Calu3 (cell line): ENCODE data around the gene MORN4. TPM values are rescaled to one million over a fixed set of nuclear protein-coding genes. Genes with fewer than 3 reads are reported as not detected.

ENCODE experiments used
- BruUV-seq: library from RNA; stranded (reverse); fragments of 400-500 nt; replicated peaks from 2 replicates; lab custom pipeline; 2021; lab: Mats Ljungman, UMichigan
- CTCF ChIA-PET: fragments of 300-600 bp; sonication (Branson Sonifier 250); formaldehyde crosslinking; loops from one replicate; lab custom pipeline; 2022; ENCODE audit warnings: antibody characterized with exemption; lab: Charles Lee
- DNase-seq: peaks from one replicate; pipeline ENCODE4 v3.0.0; 2022
- H3K27ac Mint-ChIP-seq: one replicate; pipeline ENCODE4 v1.8.0; 2022; ENCODE audit warnings: mixed read lengths; ENCODE audit not compliant: unreplicated experiment
- H3K27me3 Mint-ChIP-seq: one replicate; pipeline ENCODE4 v1.8.0; 2022; ENCODE audit warnings: mixed read lengths; ENCODE audit not compliant: unreplicated experiment
- H3K36me3 Mint-ChIP-seq: one replicate; pipeline ENCODE4 v1.8.0; 2022; ENCODE audit warnings: mild to moderate bottlenecking, moderate library complexity, mixed read lengths; ENCODE audit not compliant: insufficient read depth, unreplicated experiment
- H3K4me1 Mint-ChIP-seq: one replicate; pipeline ENCODE4 v1.8.0; 2022; ENCODE audit warnings: mild to moderate bottlenecking, low read depth, mixed read lengths; ENCODE audit not compliant: unreplicated experiment
- H3K4me3 Mint-ChIP-seq: one replicate; pipeline ENCODE4 v1.8.0; 2022; ENCODE audit warnings: mild to moderate bottlenecking, low read depth, moderate library complexity, mixed read lengths; ENCODE audit not compliant: unreplicated experiment
- H3K9me3 Mint-ChIP-seq: one replicate; pipeline ENCODE4 v1.8.0; 2022; ENCODE audit warnings: low read depth, mixed read lengths; ENCODE audit not compliant: unreplicated experiment
- CTCF ChIP-seq: fragments of 200-600 bp; IDR thresholded peaks from one replicate; pipeline ENCODE4 v1.8.0; 2022; ENCODE audit warnings: antibody characterized with exemption; ENCODE audit not compliant: unreplicated experiment
- intact Hi-C: fragments of 100-400 bp; cut with micrococcal nuclease; formaldehyde crosslinking; loops from one replicate; pipeline ENCODE4 v1.10.0; 2022; ENCODE audit not compliant: unreplicated experiment
- total RNA-seq: library from RNA; stranded (reverse); gene quantifications from 2 replicates; pipeline ENCODE4 v1.2.3, GENCODE V29; 2022

The MORN4 gene
- total RNA-seq, 1 experiment from 2014 or later: 6.2 TPM

- BruUV-seq: TSS peak; percentile 47
- no peak for DNase-seq
- intact Hi-C loops: no loop called here
- CTCF ChIA-PET: interaction anchor here (1.7 to 3.1 kb wide), 2 partner anchors 11 to 13 kb away, joined by 4 to 21 read pairs; partner anchors contain the start of gene ANKRD2
- peak overlapping the region; percentile 88 for H3K27ac Mint-ChIP-seq
- H3K36me3 Mint-ChIP-seq: peaks cover 8% of the 10 kb centered on the region
- no peaks in the 10 kb centered on the region for H3K27me3 Mint-ChIP-seq
- H3K4me1 Mint-ChIP-seq: peaks cover 42% of the 10 kb centered on the region
- no peak for TF ChIP-seq CTCF
- H3K9me3 Mint-ChIP-seq: no peaks in the 10 kb centered on the region
- H3K4me3 Mint-ChIP-seq: peak overlapping the region; percentile 71
These were observed 48.4 kb downstream of the MORN4 start for GRCh38 chr10:97584798-97585438.

DNA sequence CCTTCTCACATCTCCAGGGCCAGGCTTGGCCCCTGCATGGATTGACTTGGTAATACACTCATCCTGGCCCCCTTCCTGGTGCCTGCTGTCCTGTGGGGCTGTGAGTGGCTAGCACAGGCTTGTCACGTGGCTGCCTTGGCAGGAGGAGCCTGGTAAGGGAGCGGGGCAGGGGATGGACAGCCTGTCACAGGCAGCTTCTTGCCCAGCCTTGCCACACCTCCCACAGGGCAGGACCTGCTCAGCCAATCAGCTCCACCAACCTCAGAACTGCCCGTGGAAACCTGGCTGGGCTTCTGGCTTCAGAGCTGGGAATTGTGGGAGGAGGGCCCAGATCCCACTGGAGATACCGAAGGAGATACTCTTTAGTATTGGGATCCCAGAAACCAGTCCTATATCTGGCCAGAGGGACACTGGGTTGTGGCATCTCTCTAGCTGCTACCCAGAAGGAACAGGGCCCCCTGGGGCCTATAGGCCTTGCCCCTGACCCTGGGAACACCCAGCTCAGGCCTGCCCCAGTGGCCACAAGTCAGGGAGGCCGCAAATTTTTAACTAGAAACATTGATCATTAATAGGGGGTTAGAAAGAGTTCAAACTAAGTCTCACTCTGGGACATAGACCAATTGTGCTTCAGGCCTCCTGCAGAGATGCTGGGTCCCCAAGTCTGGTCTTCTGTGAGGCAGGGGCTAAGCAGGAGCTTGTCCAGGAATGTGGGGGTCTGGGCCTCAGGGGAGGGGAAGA lies 49.1 kb downstream of the MORN4 start, which contains the start of gene HOGA1:
Gene HOGA1, plus strand, starts transcription at position 330 of the 738 bp plus-strand sequence. Its CDS starts 315 bp downstream, at position 645.
- Mint-ChIP-seq H3K4me3 (peak within 1 kb of the TSS; percentile 71), H3K27ac (peak within 1 kb of the TSS; percentile 88), H3K36me3 (peaks cover 8% of the 10 kb centered on the region), H3K4me1 (peaks cover 44% of the 10 kb centered on the region), H3K27me3 (no peaks in the 10 kb centered on the region), H3K9me3 (no peaks in the 10 kb centered on the region)
- DNase-seq: peak; percentile 88
- no peak for TF ChIP-seq CTCF
- intact Hi-C loops: no loop called here
- no TSS peak for BruUV-seq
- CTCF ChIA-PET: interaction anchor here (0.6 to 3.1 kb wide), 7 partner anchors 9 to 1012 kb away, joined by 3 to 21 read pairs (median 4); partner anchors contain the start of gene ANKRD2

GRCh38 chr10:97583476-97583875 lies 49.8 kb downstream of the MORN4 start:
- CTCF ChIA-PET: interaction anchor here (0.9 to 3.1 kb wide), 4 partner anchors 9 to 37 kb away, joined by 3 to 21 read pairs (median 6); partner anchors contain the start of gene ANKRD2
- no peaks in the 10 kb centered on the region for H3K9me3 Mint-ChIP-seq
- intact Hi-C loops: no loop called here

More at GRCh38 chr10:97583476-97583875, 49.8 kb downstream of the MORN4 start:
- no TSS peak for BruUV-seq
- Mint-ChIP-seq H3K27ac (peak overlapping the region; percentile 88), H3K27me3 (no peaks in the 10 kb centered on the region), H3K36me3 (peaks cover 8% of the 10 kb centered on the region), H3K4me3 (no peak overlapping the region), H3K4me1 (peaks cover 44% of the 10 kb centered on the region)
- TF ChIP-seq CTCF: no peak
- no peak for DNase-seq
